Memory B cell (primary cell): ENCODE results near the gene TTLL5.

ENCODE experiments used
- ATAC-seq: fragments of 150-1000 bp; cut with Tn5 transposase; 2 replicates; pipeline ENCODE4 v1.10.0; 2021; ENCODE audit warnings: low read depth, mild to moderate bottlenecking, moderate library complexity
- DNase-seq, 2 donors: peaks; one replicate each; pipeline ENCODE4 v3.0.0; 2022; ENCODE audit warnings: low spot score in 2 of 2
- H3K27ac Mint-ChIP-seq: one replicate; pipeline ENCODE4 v1.8.0; 2022; ENCODE audit warnings: mild to moderate bottlenecking, moderate library complexity, mixed read lengths
- H3K27me3 Mint-ChIP-seq: one replicate; pipeline ENCODE4 v1.8.0; 2022; ENCODE audit warnings: mixed read lengths
- H3K36me3 Mint-ChIP-seq: one replicate; pipeline ENCODE4 v1.8.0; 2022; ENCODE audit warnings: mild to moderate bottlenecking, mixed read lengths
- H3K4me1 Mint-ChIP-seq: one replicate; pipeline ENCODE4 v1.8.0; 2022; ENCODE audit warnings: mixed read lengths
- H3K4me3 Mint-ChIP-seq: one replicate; pipeline ENCODE4 v1.8.0; 2022; ENCODE audit warnings: mild to moderate bottlenecking, moderate library complexity, mixed read lengths
- H3K9me3 Mint-ChIP-seq: one replicate; pipeline ENCODE4 v1.8.0; 2022; ENCODE audit warnings: mixed read lengths

TTLL5 gene

GRCh38 chr14:75991753-75992152, 330.7 kb downstream of the TTLL5 start:
- H3K4me3 Mint-ChIP-seq = no peak overlapping the region
- H3K9me3 Mint-ChIP-seq = no peaks in the 10 kb centered on the region
- H3K36me3 Mint-ChIP-seq = peaks cover 15% of the 10 kb centered on the region
- DNase-seq (no peak), ATAC-seq (no peak)
- H3K27me3 Mint-ChIP-seq = no peaks in the 10 kb centered on the region
- H3K4me1 Mint-ChIP-seq = peaks cover 6% of the 10 kb centered on the region
- H3K27ac Mint-ChIP-seq = no peak overlapping the region

GRCh38 chr14:75993567-75994041, 332.6 kb downstream of the TTLL5 start:
- no peak overlapping the region for H3K4me3 Mint-ChIP-seq
- ATAC-seq = no peak
- DNase-seq = no peak
- no peaks in the 10 kb centered on the region for H3K9me3 Mint-ChIP-seq
- no peaks in the 10 kb centered on the region for H3K27me3 Mint-ChIP-seq
- H3K27ac Mint-ChIP-seq = no peak overlapping the region
- H3K36me3 Mint-ChIP-seq = peaks cover 23% of the 10 kb centered on the region
- peaks cover 5% of the 10 kb centered on the region for H3K4me1 Mint-ChIP-seq

DNA sequence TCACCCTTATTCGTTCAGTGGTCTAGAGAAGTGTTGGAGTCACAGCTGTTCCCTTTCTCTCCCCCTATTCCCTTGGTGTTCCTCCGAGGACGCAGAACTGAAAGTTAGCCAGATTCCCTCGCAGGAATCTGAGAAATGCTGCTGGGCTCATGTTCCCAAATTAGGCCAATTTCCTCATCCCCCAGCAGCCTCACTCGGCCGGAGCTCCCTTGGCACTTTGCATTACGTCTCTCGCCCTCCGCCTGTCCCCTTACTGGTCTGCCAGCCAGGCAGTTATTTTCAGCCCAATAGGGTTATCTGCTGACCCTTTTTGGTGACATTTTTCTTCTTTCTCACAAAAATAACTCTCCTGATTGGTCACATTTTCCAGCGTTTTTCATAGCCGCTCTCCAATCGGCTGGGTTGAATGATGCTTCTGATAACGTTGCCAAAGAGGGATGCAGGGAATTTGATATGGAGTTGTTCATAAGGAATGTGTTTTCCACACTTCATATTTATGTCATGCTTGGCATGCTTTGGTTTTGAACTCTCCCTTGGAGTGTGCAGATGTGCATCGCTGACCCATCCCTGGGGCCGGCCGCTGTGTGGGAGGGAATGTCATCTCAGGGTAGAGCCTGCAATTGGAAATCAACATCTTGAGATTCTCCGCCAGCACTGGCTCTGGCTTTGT, 334.5 kb downstream of the TTLL5 start:
- no peak overlapping the region for H3K4me3 Mint-ChIP-seq
- H3K9me3 Mint-ChIP-seq = no peaks in the 10 kb centered on the region
- DNase-seq (no peak), ATAC-seq (no peak)
- H3K27ac Mint-ChIP-seq = no peak overlapping the region
- H3K27me3 Mint-ChIP-seq = no peaks in the 10 kb centered on the region
- H3K36me3 Mint-ChIP-seq = peaks cover 26% of the 10 kb centered on the region
- H3K4me1 Mint-ChIP-seq = peaks cover 5% of the 10 kb centered on the region

GRCh38 chr14:75996488-75996887, 335.4 kb downstream of the TTLL5 start:
- Mint-ChIP-seq H3K36me3 (peaks cover 33% of the 10 kb centered on the region), H3K4me3 (no peak overlapping the region), H3K4me1 (peaks cover 5% of the 10 kb centered on the region), H3K27me3 (no peaks in the 10 kb centered on the region), H3K9me3 (no peaks in the 10 kb centered on the region), H3K27ac (no peak overlapping the region)
- ATAC-seq (no peak), DNase-seq (no peak)

DNA sequence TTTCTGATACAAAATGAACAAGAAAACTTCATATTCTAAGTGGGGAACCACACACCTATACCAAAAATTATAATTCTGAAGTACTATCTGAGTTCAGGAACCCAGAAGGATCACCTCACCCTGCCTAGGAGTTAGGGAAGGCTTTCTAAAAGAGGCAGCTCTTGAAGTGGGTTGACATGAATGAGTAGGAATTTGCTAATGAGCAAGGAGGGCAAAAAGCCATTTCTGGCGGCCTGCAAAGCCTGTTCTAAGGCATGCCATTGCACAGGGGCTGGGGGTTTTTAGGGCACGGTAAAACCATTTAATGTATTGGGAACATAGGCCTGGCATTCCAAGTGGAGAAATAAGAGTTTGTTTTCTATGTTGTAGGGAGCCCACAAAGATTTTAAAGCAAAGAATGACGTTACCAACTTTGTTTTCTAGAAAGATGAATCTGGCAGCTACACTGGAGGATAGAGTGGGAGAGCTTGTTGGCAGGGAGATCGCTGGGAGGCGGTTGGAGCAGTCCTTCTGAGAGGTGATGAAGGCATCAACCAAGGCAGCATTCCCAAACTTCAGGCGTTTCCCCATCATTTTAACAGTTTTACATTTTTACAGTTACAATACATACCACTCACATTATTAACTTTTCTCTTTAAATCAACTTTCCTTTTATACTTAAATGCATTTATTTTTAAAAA, 338.6 kb downstream of the TTLL5 start:
- H3K9me3 Mint-ChIP-seq = peaks cover 9% of the 10 kb centered on the region
- DNase-seq = no peak
- H3K4me1 Mint-ChIP-seq = no peaks in the 10 kb centered on the region
- no peak overlapping the region for H3K4me3 Mint-ChIP-seq
- no peak overlapping the region for H3K27ac Mint-ChIP-seq
- no peak for ATAC-seq
- H3K27me3 Mint-ChIP-seq = no peaks in the 10 kb centered on the region
- H3K36me3 Mint-ChIP-seq = peaks cover 48% of the 10 kb centered on the region

DNA sequence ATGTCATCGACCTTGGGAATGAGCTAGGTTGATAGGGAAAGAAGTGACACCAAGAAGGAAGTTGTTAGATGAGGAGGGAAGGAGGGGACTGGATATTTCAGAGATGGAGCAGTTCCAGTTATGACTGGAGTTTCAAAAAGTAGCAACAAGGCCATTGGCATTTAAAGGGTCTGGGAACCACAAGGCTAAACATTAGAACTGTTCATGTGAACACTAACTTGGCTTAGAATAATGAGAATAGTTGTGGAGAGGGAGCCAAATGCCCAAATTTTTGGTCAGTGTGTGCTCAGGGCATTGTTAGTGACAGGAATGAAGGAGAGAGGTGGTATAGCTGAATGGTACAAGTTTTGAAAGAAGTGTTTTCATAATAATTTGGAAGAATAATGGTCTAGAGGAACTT, 341.3 kb downstream of the TTLL5 start:
- no peak overlapping the region for H3K4me3 Mint-ChIP-seq
- DNase-seq (no peak), ATAC-seq (no peak)
- no peak overlapping the region for H3K27ac Mint-ChIP-seq
- H3K4me1 Mint-ChIP-seq = no peaks in the 10 kb centered on the region
- H3K9me3 Mint-ChIP-seq = peaks cover 12% of the 10 kb centered on the region
- H3K36me3 Mint-ChIP-seq = peaks cover 60% of the 10 kb centered on the region
- no peaks in the 10 kb centered on the region for H3K27me3 Mint-ChIP-seq
